RKO (cell line): ENCODE data around the gene KRTAP4-6.
"Not testable (repeated sequence)": the region's sequence is repeated elsewhere in the genome, so short reads cannot be mapped to it uniquely, and the experiment has no call there.

ENCODE experiments used
- DNase-seq: peaks from one replicate; pipeline ENCODE4 v3.0.0-alpha.2; 2016; ENCODE audit warnings: low spot score

KRTAP4-6 gene

GRCh38 chr17:41147531-41148204 is 7.3 kb upstream of the KRTAP4-6 start:
- no peak for DNase-seq

GRCh38 chr17:41145261-41145660 is 4.9 kb upstream of the KRTAP4-6 start:
- no peak for DNase-seq

DNA sequence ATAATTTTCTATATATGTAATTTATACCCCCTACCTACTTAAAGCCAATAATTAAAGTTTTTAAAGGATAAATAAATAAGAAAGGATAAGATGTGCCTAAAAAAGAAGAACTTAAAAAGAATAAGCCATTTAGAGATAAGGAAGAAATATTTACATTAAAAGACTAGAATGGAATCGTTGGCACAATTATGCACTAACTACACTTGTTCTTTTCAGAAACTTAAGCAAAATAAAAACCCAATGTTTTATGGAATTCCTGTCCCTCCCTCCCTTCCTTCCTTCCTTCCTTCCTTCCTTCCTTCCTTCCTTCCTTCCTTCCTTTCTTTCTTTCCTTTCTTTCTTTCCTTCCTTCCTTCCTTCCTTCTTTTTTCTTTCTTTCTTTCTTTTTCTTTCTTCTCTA is 4.5 kb upstream of the KRTAP4-6 start:
- DNase-seq, result no peak

- no peak for DNase-seq
Observed at GRCh38 chr17:41141361-41141760, 1.0 kb upstream of the KRTAP4-6 start.

DNA sequence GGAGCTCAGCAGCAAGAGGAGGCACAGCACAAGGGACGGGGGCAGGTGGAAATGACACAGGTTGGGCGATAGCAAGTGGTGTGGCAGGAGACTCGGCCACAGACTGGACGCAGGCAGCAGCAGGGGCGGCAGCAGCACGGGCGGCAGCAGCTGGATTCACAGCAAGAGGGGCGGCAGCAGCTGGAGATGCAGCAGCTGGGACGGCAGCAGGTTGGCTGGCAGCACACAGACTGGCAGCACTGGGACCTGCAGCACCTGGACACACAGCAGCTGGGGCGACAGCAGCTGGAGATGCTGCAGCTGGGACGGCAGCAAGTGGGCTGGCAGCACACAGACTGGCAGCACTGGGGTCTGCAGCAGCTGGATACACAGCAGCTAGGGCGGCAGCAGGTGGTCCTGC is 479 bp downstream of the KRTAP4-6 start:
- not testable (repeated sequence) for DNase-seq

DNA sequence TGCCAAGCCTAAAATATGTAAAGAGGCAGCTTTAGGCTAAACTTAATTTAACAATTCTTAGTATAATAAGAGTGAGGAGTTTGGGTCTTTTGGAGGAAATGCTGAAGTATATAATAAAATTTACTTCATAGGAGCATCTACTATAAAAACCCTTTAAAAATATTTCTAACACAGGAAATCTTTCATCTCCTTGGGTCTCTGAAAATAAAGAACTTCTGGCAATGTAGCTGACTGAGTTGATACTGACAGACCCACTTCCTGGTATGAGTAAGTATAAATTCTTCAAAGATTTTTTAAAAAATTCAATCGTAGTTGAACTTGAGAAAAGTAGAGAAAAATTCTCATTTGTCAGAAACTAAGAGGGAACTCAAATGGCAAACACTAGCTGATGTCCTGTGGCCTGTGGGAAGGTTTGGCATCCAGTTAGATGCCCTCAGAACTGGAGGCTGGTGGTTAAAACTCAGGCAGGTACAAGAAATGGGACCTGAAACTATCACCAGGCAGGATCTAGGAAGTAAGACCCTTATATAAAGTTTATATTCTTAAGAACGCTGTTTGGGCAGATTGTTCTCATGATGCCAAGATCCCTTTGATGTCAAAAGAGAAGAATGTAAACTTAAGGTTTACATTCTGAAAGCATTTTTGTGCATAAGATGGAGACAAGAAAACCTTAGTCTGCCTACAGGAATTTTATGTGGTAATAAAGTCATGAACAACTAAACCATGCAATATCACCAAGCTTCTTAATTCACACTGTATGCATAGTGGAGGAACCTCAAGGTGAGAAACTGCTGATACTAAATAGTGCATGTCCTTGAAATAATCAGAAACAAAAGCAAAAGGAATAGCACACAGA is 6.2 kb downstream of the KRTAP4-6 start:
- DNase-seq, result no peak

- no peak for DNase-seq
Observed at GRCh38 chr17:41131979-41132378, 8.4 kb downstream of the KRTAP4-6 start.

DNA sequence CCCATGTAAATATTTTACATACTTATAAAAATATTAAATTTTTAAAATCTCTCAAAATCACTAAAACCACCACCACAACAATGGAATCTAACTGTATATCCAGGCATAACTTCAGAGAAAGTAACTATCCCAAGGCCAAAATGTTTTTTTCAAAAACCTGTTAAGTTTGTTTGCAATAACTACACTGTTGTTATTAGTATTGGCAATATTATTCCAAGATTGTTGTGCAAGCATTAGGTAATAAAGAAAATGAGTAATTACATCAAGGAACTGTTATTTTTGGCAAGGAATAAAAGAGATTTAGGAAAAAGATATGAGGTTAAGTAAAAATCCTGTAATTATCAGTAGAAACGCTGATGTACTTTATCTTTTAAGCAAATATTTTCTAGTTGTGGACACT is 13.0 kb downstream of the KRTAP4-6 start:
- no peak for DNase-seq

DNA sequence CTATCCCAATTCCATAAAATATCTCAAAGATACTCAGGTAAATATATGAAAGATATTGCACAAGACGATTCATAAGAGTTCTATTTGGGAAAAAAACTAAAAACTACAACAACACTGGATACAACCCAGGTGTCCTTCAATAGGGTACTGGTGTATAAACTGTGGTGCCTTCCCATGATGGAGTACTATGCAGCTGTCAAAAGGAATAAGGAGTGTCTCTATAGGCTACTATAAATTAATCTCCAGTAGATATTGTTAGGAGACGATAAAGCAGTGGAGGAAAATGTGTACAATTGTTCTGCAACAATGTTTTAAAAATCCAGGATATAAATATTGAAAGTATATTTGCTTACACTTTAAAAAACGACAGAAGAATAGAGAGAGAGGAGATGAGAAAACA is 13.9 kb downstream of the KRTAP4-6 start:
- no peak for DNase-seq

DNA sequence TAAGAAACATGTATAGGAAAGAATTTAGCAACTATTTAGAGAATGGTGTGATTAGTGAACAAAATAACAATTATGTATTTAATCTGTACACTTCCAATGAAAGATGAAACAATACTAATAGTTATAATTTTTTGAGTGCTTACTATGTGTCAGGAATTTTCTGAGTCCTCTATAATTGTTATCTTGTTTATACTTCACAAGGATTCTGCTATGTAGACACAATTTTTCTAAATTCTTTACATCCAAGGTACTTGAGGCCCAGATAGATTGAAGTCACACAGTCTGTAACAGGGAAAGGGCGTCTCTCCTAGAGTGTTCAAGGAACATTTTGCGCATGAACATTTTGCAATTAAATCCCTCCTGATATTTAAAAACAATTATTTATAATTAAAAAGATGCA is 15.3 kb downstream of the KRTAP4-6 start:
- DNase-seq, result no peak

DNA sequence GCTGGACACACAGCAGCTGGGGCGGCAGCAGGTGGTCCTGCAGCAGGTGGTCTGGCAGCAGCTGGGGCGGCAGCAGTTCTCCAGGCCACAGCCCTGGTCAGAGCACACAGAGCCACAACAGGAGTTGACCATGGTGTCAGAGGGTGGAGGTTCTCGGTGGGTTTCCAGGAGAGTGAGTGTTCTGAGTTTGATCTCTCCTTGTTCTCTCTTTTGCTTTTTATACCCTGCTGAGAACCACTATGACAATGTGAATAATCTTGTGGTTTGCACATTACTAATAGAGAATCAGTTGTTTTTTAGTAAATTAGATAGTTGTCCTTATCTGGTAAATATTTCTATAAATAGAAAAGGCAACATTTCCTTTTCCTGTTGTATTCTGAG is 16.4 kb downstream of the KRTAP4-6 start, which contains the start of gene KRTAP4-12:
Gene KRTAP4-12 (minus strand): TSS at position 192 of the 381 bp plus-strand sequence. CDS start 60 bp downstream, at position 132.
- not testable (repeated sequence) for DNase-seq

DNA sequence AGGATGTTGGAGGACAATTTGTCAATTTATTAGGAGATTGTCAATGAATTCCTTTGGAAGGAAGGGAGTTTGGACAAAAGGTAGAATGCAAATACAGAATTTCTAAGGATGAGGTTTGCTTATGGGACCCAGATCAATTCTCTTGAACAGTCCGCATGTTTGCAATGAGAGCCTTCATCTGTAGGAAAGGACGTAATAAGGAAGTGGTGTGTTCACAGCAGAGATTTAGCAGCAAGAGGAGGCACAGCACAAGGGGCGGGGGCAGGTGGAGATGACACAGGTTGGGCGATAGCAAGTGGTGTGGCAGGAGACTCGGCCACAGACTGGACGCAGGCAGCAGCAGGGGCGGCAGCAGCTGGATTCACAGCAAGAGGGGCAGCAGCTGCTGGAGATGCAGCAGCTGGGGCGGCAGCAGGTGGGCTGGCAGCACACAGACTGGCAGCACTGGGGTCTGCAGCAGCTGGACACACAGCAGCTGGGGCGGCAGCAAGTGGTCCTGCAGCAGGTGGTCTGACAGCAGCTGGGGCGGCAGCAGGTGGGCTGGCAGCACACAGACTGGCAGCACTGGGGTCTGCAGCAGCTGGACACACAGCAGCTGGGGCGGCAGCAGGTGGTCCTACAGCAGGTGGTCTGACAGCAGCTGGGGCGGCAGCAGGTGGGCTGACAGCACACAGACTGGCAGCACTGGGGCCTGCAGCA is 16.9 kb downstream of the KRTAP4-6 start:
- not testable (repeated sequence) for DNase-seq

GRCh38 chr17:41121742-41122141 is 18.6 kb downstream of the KRTAP4-6 start:
- no peak for DNase-seq

- peak; percentile 36 for DNase-seq
Observed at GRCh38 chr17:41119696-41120690, 20.4 kb downstream of the KRTAP4-6 start.

DNA sequence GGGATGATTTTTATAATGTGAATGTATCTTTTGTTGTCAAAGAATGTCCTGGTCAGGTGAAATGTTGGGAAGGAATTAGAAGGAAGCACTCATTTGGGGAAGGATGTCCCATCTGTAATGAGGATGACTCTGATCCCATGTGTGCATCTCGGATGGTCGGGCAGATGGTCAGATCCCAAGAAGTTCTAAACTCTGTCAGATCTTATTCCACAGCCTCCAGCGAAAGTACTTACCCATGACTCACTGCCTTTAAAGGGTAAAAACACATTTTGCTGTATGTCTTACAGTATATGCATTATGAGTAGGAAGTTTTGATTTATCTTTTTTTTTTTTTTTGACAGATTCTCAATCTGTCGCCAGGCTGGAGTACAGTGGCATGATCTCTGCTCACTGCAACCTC is 21.6 kb downstream of the KRTAP4-6 start:
- DNase-seq, result no peak

DNA sequence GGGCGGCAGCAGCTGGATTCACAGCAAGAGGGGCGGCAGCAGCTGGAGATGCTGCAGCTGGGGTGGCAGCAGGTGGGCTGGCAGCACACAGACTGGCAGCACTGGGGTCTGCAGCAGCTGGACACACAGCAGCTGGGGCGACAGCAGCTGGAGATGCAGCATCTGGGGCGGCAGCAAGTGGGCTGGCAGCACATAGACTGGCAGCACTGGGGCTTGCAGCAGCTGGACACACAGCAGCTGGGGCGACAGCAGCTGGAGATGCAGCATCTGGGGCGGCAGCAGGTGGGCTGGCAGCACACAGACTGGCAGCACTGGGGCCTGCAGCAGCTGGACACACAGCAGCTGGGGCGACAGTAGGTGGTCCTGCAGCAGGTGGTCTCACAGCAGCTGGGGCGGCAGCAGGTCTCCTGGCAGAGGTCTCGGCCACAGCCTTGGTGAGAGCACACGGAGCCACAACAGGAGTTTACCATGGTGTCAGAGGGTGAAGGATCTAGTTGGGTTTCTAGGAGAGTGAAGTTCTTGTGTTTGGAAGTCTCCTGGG is 22.4 kb downstream of the KRTAP4-6 start, which contains the start of gene KRTAP4-11:
Gene KRTAP4-11 (minus strand): TSS at position 528 of the 541 bp plus-strand sequence. CDS start 58 bp downstream, at position 470.
- not testable (repeated sequence) for DNase-seq

DNA sequence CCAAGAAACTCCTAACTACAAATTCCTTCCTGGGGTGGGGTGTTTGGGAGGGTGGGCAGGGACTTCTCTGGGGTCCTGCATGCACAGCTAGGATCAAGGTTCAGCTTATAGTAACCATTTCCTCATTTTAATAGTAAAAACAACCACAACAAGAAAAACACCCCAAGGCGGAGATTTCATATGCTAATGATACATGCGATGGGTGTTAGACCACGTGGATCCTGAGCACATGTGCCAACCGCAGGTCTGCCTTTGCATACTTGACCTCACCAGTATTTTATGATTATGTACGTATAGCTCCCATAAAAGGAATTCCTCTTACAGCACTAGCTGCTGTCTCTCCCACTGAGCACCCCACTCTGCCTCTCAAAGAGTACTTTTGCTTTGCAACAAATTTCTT is 24.0 kb downstream of the KRTAP4-6 start:
- peak; percentile 77 for DNase-seq

GRCh38 chr17:41111151-41111885 is 29.0 kb downstream of the KRTAP4-6 start:
- peak; percentile 30 for DNase-seq

DNA sequence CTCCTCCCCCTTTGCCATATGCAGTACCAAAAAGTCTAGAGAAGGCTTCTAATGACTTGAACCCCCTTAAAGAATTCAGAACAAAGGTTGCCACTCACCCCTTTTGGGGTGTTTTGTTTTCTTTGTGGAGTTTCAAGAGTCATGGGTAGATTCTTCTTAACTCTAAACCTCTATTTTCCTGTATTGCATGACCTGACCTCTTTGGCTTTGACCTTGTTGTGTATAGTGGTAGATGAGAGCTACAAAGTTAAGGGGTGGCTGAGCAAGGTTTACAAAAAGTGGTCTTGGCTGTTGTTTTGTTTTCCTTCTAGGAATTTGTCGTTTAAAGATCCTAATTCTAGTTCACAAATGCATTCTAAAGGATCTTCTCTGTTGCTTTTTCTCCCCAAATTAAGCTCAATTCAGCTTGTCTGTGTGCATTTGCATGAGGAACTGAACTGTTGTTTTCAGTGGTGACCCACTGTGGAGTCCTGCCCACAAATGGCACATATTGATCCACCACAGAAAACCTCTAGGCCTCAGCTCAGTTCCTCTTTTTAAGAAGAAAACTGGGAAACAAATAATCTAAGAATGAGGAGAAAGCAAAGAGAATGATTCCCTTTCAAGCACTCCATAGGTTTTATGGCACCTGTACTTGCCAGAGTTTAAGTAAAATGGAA is 31.5 kb downstream of the KRTAP4-6 start:
- not testable (repeated sequence) for DNase-seq
